Measurements from ENCODE around the gene RAMP3. TPM values are rescaled to one million over a fixed set of nuclear protein-coding genes. Genes with fewer than 3 reads are reported as not detected.
A peak's percentile ranks its signal among the peaks of the same experiment; 100 is the strongest.

Gene RAMP3
- polyA plus RNA-seq, 2 of the 4 experiments (the other 2 are of a cell fraction): not detected

GRCh38 chr7:45215601-45216062 is 58.0 kb downstream of the RAMP3 start:
- ChIA-PET POLR2A (no interaction called here), CTCF (interaction anchor here (0.9 to 4.5 kb wide), 5 partner anchors 8 to 45 kb away, joined by 3 to 21 read pairs (median 6); no protein-coding TSS in a partner anchor)
- no peaks in the 10 kb centered on the region for H3K4me1 ChIP-seq
- no peak for TF ChIP-seq CHD4 (IDR thresholded peaks at IDR 0.05; ENCODE audit: borderline replicate concordance)
- no peak for TF ChIP-seq NFE2L2 (conservative IDR thresholded peaks at IDR 0.05; ENCODE audit: low read length)
- TF ChIP-seq SREBF2 (IDR thresholded peaks at IDR 0.05): no peak
- TF ChIP-seq RARB (CRISPR knock-in tag; IDR thresholded peaks at IDR 0.05): no peak
- TF ChIP-seq ZSCAN20 (CRISPR knock-in tag; IDR thresholded peaks at IDR 0.05): no peak
- no peak for TF ChIP-seq MAFK (IDR thresholded peaks at IDR 0.05; ENCODE audit: partially characterized antibody)
- TF ChIP-seq NR3C1 (IDR thresholded peaks at IDR 0.05): no peak
- no peak for TF ChIP-seq ZNF302 (CRISPR knock-in tag; IDR thresholded peaks at IDR 0.05)
- TF ChIP-seq HEYL (CRISPR knock-in tag; IDR thresholded peaks at IDR 0.05): no peak
- no peak overlapping the region for H3K4me2 ChIP-seq
- no peak for ATAC-seq
- 4% methylated on average over 7 of the region's 8 CpGs for WGBS (ENCODE audit: missing lambda C conversion rate)
- no peak overlapping the region for H3K27ac ChIP-seq
- H3K4me3 ChIP-seq: no peak overlapping the region
- FAIRE-seq: no peak
- no peak for DNase-seq (ENCODE audit: low read depth in 1 of 2, low spot score in 1 of 2)
- H3K9me3 ChIP-seq: no peaks in the 10 kb centered on the region; the same call in 2 of the 3 replicates

DNA sequence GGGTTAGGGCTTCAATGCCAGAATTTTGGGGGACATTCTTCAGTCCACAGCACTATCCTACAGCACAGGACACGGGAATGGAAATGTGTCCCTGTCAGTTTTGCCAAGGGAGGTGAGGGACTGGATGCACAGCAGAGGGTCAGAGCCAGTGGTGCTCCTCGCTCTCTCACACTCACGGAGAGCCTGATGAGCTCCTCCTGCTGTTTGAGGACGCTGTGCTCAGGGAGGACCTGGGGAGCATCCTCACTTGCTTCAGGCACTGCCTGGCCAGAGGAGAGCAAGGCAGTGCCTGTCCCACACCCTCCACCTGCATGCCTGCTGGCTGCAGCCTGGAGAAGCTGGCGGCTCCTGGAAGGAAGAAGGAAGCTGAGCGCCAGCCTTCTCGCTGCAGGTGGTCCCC is 58.6 kb downstream of the RAMP3 start:
- TF ChIP-seq TP53 (CRISPR knock-in tag; IDR thresholded peaks at IDR 0.05): no peak
- no peak for TF ChIP-seq JUN (IDR thresholded peaks at IDR 0.05)
- no peak for TF ChIP-seq HMGXB4 (CRISPR knock-in tag; IDR thresholded peaks at IDR 0.05; ENCODE audit: borderline replicate concordance)
- TF ChIP-seq CTCF (IDR thresholded peaks at IDR 0.05): no peak
- Histone ChIP-seq H3K4me2 (no peak overlapping the region), H3K4me1 (no peaks in the 10 kb centered on the region), H3K27ac (no peak overlapping the region), H3K4me3 (no peak overlapping the region), H3K9me3 (no peaks in the 10 kb centered on the region; the same call in 2 of the 3 replicates)
- ChIA-PET POLR2A (no interaction called here), CTCF (interaction anchor here (0.7 to 4.5 kb wide), 7 partner anchors 9 to 226 kb away, joined by 3 to 21 read pairs (median 3); no protein-coding TSS in a partner anchor)
- ATAC-seq (peak in 1 of 2 experiments; percentile 17; a peak in 2 of 6 replicates), DNase-seq (ENCODE audit: low read depth in 1 of 2, low spot score in 1 of 2) (no peak), FAIRE-seq (no peak)
- WGBS (ENCODE audit: missing lambda C conversion rate): 16% methylated on average over 7 of the region's 7 CpGs

GRCh38 chr7:45216622-45217165 is 59.1 kb downstream of the RAMP3 start:
- DNase-seq (ENCODE audit: low read depth in 1 of 2, low spot score in 1 of 2) (no peak), ATAC-seq (no peak; a peak in 1 of 6 replicates), FAIRE-seq (no peak)
- no peaks in the 10 kb centered on the region for H3K4me1 ChIP-seq
- CTCF ChIA-PET: interaction anchor here (0.7 to 4.5 kb wide), 10 partner anchors 9 to 225 kb away, joined by 3 to 21 read pairs (median 6); no protein-coding TSS in a partner anchor
- no peak overlapping the region for H3K27ac ChIP-seq
- H3K4me3 ChIP-seq: no peak overlapping the region
- TF ChIP-seq TP53 (CRISPR knock-in tag; IDR thresholded peaks at IDR 0.05): no peak
- TF ChIP-seq HOXB13 (CRISPR knock-in tag; IDR thresholded peaks at IDR 0.05; ENCODE audit: low read depth): no peak
- TF ChIP-seq, protein P1, sequence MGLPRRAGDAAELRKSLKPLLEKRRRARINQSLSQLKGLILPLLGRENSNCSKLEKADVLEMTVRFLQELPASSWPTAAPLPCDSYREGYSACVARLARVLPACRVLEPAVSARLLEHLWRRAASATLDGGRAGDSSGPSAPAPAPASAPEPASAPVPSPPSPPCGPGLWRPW (IDR thresholded peaks at IDR 0.05): no peak
- TF ChIP-seq EHMT2 (IDR thresholded peaks at IDR 0.05; ENCODE audit: low read depth): no peak
- TF ChIP-seq EHF (CRISPR knock-in tag; IDR thresholded peaks at IDR 0.05): no peak
- no peak for TF ChIP-seq FOXS1 (CRISPR knock-in tag; IDR thresholded peaks at IDR 0.05)
- no peak overlapping the region for H3K4me2 ChIP-seq
- WGBS (ENCODE audit: missing lambda C conversion rate): 16% methylated on average over 11 of the region's 11 CpGs
- POLR2A ChIA-PET: no interaction called here
- no peaks in the 10 kb centered on the region; the same call in 2 of the 3 replicates for H3K9me3 ChIP-seq

Measured in A549 (cell line).